SK-N-SH treated with all-trans-retinoic acid at 6 μM for 48 hours (cell line): Measurements from ENCODE around the gene BRMS1.

Experiments
- BACH2 ChIP-seq: fragments of 250-450 bp; sonication (Bioruptor Pico); IDR thresholded peaks from 2 replicates; pipeline ENCODE4 v1.9.0; 2021; ENCODE audit warnings: mild to moderate bottlenecking, borderline replicate concordance
- ISL1 ChIP-seq: fragments of 250-450 bp; sonication (Bioruptor Pico); IDR thresholded peaks from 2 replicates; pipeline ENCODE4 v2.1.2; 2022; ENCODE audit warnings: mild to moderate bottlenecking, moderate library complexity
- PATZ1 ChIP-seq: fragments of 250-450 bp; sonication (Bioruptor Pico); IDR thresholded peaks from 2 replicates; pipeline ENCODE4 v1.8.0; 2020; ENCODE audit warnings: mild to moderate bottlenecking, moderate library complexity, borderline replicate concordance
- PPARA ChIP-seq: fragments of 250-450 bp; sonication (Bioruptor Pico); IDR thresholded peaks from 2 replicates; pipeline ENCODE4 v1.5.0; 2020; ENCODE audit warnings: mild to moderate bottlenecking, borderline replicate concordance
- ZFP3 ChIP-seq: fragments of 250-450 bp; sonication (Bioruptor Pico); IDR thresholded peaks from 2 replicates; pipeline ENCODE4 v1.5.0; 2020; ENCODE audit warnings: mild to moderate bottlenecking, moderate library complexity
- ZNF70 ChIP-seq: fragments of 450-650 bp; formaldehyde crosslinking; IDR thresholded peaks from 2 replicates; pipeline ENCODE4 v1.5.0; 2020; ENCODE audit warnings: mild to moderate bottlenecking, moderate library complexity
- TF ChIP-seq, protein P1 (sequence below): fragments of 250-450 bp; sonication (Bioruptor Pico); IDR thresholded peaks from 2 replicates; pipeline ENCODE4 v1.5.1; 2020; ENCODE audit warnings: low read depth, mild to moderate bottlenecking, moderate library complexity

DNA sequence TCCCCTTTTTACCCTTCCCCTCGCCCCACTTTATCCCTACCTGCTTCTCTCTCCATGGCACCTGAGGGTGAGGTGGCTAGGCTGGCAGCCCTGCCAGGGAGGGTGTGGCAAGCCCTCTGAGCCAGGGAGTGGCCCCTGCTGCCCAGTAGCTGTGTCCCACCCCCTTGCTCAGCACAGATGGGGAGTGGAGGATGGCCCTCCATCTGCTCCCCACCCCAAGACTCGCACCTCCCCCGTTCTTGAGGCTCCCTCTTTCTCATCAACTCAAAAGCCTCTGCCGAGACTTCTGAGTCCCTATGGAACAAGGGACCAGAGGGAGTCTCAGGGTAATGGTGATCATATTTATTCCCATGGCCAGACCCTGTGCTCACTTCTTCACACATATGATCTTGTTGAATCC, 51.6 kb downstream of the BRMS1 start:
- TF ChIP-seq, protein P1, sequence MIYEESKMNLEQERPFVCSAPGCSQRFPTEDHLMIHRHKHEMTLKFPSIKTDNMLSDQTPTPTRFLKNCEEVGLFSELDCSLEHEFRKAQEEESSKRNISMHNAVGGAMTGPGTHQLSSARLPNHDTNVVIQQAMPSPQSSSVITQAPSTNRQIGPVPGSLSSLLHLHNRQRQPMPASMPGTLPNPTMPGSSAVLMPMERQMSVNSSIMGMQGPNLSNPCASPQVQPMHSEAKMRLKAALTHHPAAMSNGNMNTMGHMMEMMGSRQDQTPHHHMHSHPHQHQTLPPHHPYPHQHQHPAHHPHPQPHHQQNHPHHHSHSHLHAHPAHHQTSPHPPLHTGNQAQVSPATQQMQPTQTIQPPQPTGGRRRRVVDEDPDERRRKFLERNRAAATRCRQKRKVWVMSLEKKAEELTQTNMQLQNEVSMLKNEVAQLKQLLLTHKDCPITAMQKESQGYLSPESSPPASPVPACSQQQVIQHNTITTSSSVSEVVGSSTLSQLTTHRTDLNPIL: no peak
- no peak for TF ChIP-seq BACH2 (CRISPR knock-in tag)
- TF ChIP-seq ISL1: no peak
- TF ChIP-seq ZFP3 (CRISPR knock-in tag): no peak
- no peak for TF ChIP-seq PPARA
- no peak for TF ChIP-seq PATZ1 (CRISPR knock-in tag)
- TF ChIP-seq ZNF70: no peak
